ENCODE data around the gene IL13.

GRCh38 chr5:132684922-132685720 is 27.1 kb downstream of the IL13 start:
- no peak for TF ChIP-seq EP300 (IDR thresholded peaks at IDR 0.05)
- TF ChIP-seq CTCF (IDR thresholded peaks at IDR 0.05), result no peak
- no peak for TF ChIP-seq POLR2A (IDR thresholded peaks at IDR 0.05)

All from tibial nerve (tissue), 4 donors.